ENCODE data around the gene PDC.
"Not testable (repeated sequence)": the region's sequence is repeated elsewhere in the genome, so short reads cannot be mapped to it uniquely, and the experiment has no call there.

The PDC gene

GRCh38 chr1:186479162-186479561, 18.2 kb upstream of the PDC start:
- Mint-ChIP-seq H3K4me3 (no peak overlapping the region), H3K9me3 (no peaks in the 10 kb centered on the region), H3K36me3 (ENCODE audit: low read depth) (no peaks in the 10 kb centered on the region), H3K27me3 (ENCODE audit: low read depth) (no peaks in the 10 kb centered on the region), H3K4me1 (peaks cover 8% of the 10 kb centered on the region), H3K27ac (no peak overlapping the region)
- no peak for TF ChIP-seq CTCF (IDR thresholded peaks at IDR 0.05; ENCODE audit: unreplicated experiment in 3 of 3)

GRCh38 chr1:186476264-186477040, 15.5 kb upstream of the PDC start:
- Mint-ChIP-seq H3K4me3 (no peak overlapping the region), H3K27ac (no peak overlapping the region), H3K36me3 (ENCODE audit: low read depth) (no peaks in the 10 kb centered on the region), H3K27me3 (ENCODE audit: low read depth) (no peaks in the 10 kb centered on the region), H3K4me1 (peaks cover 5% of the 10 kb centered on the region), H3K9me3 (no peaks in the 10 kb centered on the region)
- no peak for TF ChIP-seq CTCF (IDR thresholded peaks at IDR 0.05; ENCODE audit: unreplicated experiment in 3 of 3)

GRCh38 chr1:186474208-186474607, 13.3 kb upstream of the PDC start:
- Mint-ChIP-seq H3K4me3 (no peak overlapping the region), H3K4me1 (peaks cover 5% of the 10 kb centered on the region), H3K27me3 (ENCODE audit: low read depth) (no peaks in the 10 kb centered on the region), H3K27ac (no peak overlapping the region), H3K36me3 (ENCODE audit: low read depth) (no peaks in the 10 kb centered on the region), H3K9me3 (no peaks in the 10 kb centered on the region)
- TF ChIP-seq CTCF (IDR thresholded peaks at IDR 0.05; ENCODE audit: unreplicated experiment in 3 of 3) = no peak

GRCh38 chr1:186473047-186473446, 12.1 kb upstream of the PDC start:
- Mint-ChIP-seq H3K4me1 (no peaks in the 10 kb centered on the region), H3K4me3 (no peak overlapping the region), H3K27ac (no peak overlapping the region), H3K27me3 (ENCODE audit: low read depth) (no peaks in the 10 kb centered on the region), H3K9me3 (no peaks in the 10 kb centered on the region), H3K36me3 (ENCODE audit: low read depth) (no peaks in the 10 kb centered on the region)
- TF ChIP-seq CTCF (IDR thresholded peaks at IDR 0.05; ENCODE audit: unreplicated experiment in 3 of 3) = no peak

GRCh38 chr1:186465946-186466345, 5.0 kb upstream of the PDC start:
- Mint-ChIP-seq H3K27me3 (ENCODE audit: low read depth) (no peaks in the 10 kb centered on the region), H3K9me3 (no peaks in the 10 kb centered on the region), H3K27ac (no peak overlapping the region), H3K36me3 (ENCODE audit: low read depth) (no peaks in the 10 kb centered on the region), H3K4me3 (no peak overlapping the region), H3K4me1 (no peaks in the 10 kb centered on the region)
- no peak for TF ChIP-seq CTCF (IDR thresholded peaks at IDR 0.05; ENCODE audit: unreplicated experiment in 3 of 3)

GRCh38 chr1:186465491-186465890, 4.6 kb upstream of the PDC start:
- not testable (repeated sequence) for H3K4me1 Mint-ChIP-seq; H3K9me3 Mint-ChIP-seq; H3K4me3 Mint-ChIP-seq; H3K36me3 Mint-ChIP-seq (ENCODE audit: low read depth); H3K27me3 Mint-ChIP-seq (ENCODE audit: low read depth); H3K27ac Mint-ChIP-seq

All from nephron (organoid).